HEK293 (cell line): Measurements from ENCODE around the gene MLX.
A peak's percentile ranks its signal among the peaks of the same experiment; 100 is the strongest.

Source experiments
- EGR2 ChIP-seq: fragments of 450-650 bp; formaldehyde crosslinking; IDR thresholded peaks from 2 replicates; pipeline ENCODE4 v1.5.1; 2016; ENCODE audit warnings: low read depth, missing biosample characterization, missing genetic modification characterization
- GLI4 ChIP-seq: fragments of 450-650 bp; formaldehyde crosslinking; IDR thresholded peaks from 2 replicates; pipeline ENCODE4 v1.5.1; 2016; ENCODE audit warnings: missing biosample characterization, missing genetic modification characterization
- HIC1 ChIP-seq: fragments of 450-650 bp; formaldehyde crosslinking; IDR thresholded peaks from 2 replicates; pipeline ENCODE4 v1.5.1; 2016; ENCODE audit warnings: missing biosample characterization, missing genetic modification characterization
- HOXD13 ChIP-seq: sonication (generic); formaldehyde crosslinking; IDR thresholded peaks from 2 replicates; pipeline ENCODE4 v1.8.0; 2022; ENCODE audit warnings: missing genetic modification reagents, borderline replicate concordance
- IKZF3 ChIP-seq: fragments of 450-650 bp; IDR thresholded peaks from 2 replicates; pipeline ENCODE4 v1.5.0; 2018; ENCODE audit warnings: missing biosample characterization, mild to moderate bottlenecking, missing genetic modification characterization, moderate library complexity
- KLF16 ChIP-seq: fragments of 450-650 bp; formaldehyde crosslinking; IDR thresholded peaks from 2 replicates; pipeline ENCODE4 v1.5.1; 2017; ENCODE audit warnings: missing biosample characterization, missing genetic modification characterization
- TRIM28 ChIP-seq: IDR thresholded peaks from 2 replicates; pipeline ENCODE4 v1.6.1; 2011; ENCODE audit warnings: low read length, control low read depth, borderline replicate concordance
- TSHZ1 ChIP-seq: fragments of 450-650 bp; formaldehyde crosslinking; IDR thresholded peaks from 2 replicates; pipeline ENCODE4 v1.5.1; 2016; ENCODE audit warnings: missing biosample characterization, missing genetic modification characterization, borderline replicate concordance
- ZBTB20 ChIP-seq: fragments of 450-650 bp; formaldehyde crosslinking; IDR thresholded peaks from 2 replicates; pipeline ENCODE4 v1.5.1; 2016; ENCODE audit warnings: missing biosample characterization, missing genetic modification characterization
- ZFP41 ChIP-seq: fragments of 450-650 bp; formaldehyde crosslinking; IDR thresholded peaks from 2 replicates; pipeline ENCODE4 v1.5.1; 2016; ENCODE audit warnings: missing biosample characterization, missing genetic modification characterization, borderline replicate concordance
- ZNF121 ChIP-seq: fragments of 450-650 bp; formaldehyde crosslinking; IDR thresholded peaks from 2 replicates; pipeline ENCODE4 v1.5.1; 2016; ENCODE audit warnings: missing biosample characterization, missing genetic modification characterization
- ZNF221 ChIP-seq: fragments of 450-650 bp; formaldehyde crosslinking; IDR thresholded peaks from 2 replicates; pipeline ENCODE4 v1.5.1; 2017; ENCODE audit warnings: missing biosample characterization, missing genetic modification characterization, borderline replicate concordance
- ZNF24 ChIP-seq: fragments of 450-650 bp; formaldehyde crosslinking; IDR thresholded peaks from 2 replicates; pipeline ENCODE4 v1.5.1; 2016; ENCODE audit warnings: missing biosample characterization, missing genetic modification characterization
- ZNF274 ChIP-seq, 2 experiments: fragments of 200-500 bp in 1 of 2; fragments of 450-650 bp in 1 of 2; sonication (Bioruptor generic) in 1 of 2; formaldehyde crosslinking in 1 of 2; IDR thresholded peaks; 2 replicates each; pipeline versions ENCODE4 v1.5.1 to v1.6.1; 2014 to 2016; ENCODE audit warnings: borderline replicate concordance in 1 of 2, inconsistent platforms in 1 of 2, low read length in 1 of 2, missing biosample characterization in 1 of 2, missing genetic modification characterization in 1 of 2
- ZNF416 ChIP-seq: fragments of 450-650 bp; formaldehyde crosslinking; IDR thresholded peaks from 2 replicates; pipeline ENCODE4 v1.5.1; 2016; ENCODE audit warnings: missing biosample characterization, missing genetic modification characterization
- ZNF510 ChIP-seq: fragments of 450-650 bp; formaldehyde crosslinking; IDR thresholded peaks from 2 replicates; pipeline ENCODE4 v1.5.1; 2018; ENCODE audit warnings: mild to moderate bottlenecking, missing genetic modification characterization, missing biosample characterization; ENCODE audit not compliant: insufficient replicate concordance
- ZNF529 ChIP-seq: fragments of 450-650 bp; formaldehyde crosslinking; IDR thresholded peaks from 2 replicates; pipeline ENCODE4 v1.5.1; 2017; ENCODE audit warnings: missing genetic modification characterization, missing biosample characterization; ENCODE audit not compliant: insufficient replicate concordance
- ZNF561 ChIP-seq: fragments of 450-650 bp; IDR thresholded peaks from 2 replicates; pipeline ENCODE4 v1.5.1; 2018; ENCODE audit warnings: missing biosample characterization, missing genetic modification characterization, borderline replicate concordance
- ZNF580 ChIP-seq: fragments of 450-650 bp; formaldehyde crosslinking; IDR thresholded peaks from 2 replicates; pipeline ENCODE4 v1.5.1; 2016; ENCODE audit warnings: missing biosample characterization, missing genetic modification characterization
- ZNF623 ChIP-seq: fragments of 450-650 bp; formaldehyde crosslinking; IDR thresholded peaks from 2 replicates; pipeline ENCODE4 v1.5.1; 2016; ENCODE audit warnings: missing biosample characterization, missing genetic modification characterization
- ZNF664 ChIP-seq: fragments of 450-650 bp; formaldehyde crosslinking; IDR thresholded peaks from 2 replicates; pipeline ENCODE4 v1.5.1; 2016; ENCODE audit warnings: missing biosample characterization, missing genetic modification characterization
- ZNF768 ChIP-seq: fragments of 450-650 bp; formaldehyde crosslinking; IDR thresholded peaks from 2 replicates; pipeline ENCODE4 v1.5.1; 2018; ENCODE audit warnings: missing biosample characterization, mild to moderate bottlenecking, missing genetic modification characterization
- ZNF837 ChIP-seq: fragments of 450-650 bp; formaldehyde crosslinking; IDR thresholded peaks from 2 replicates; pipeline ENCODE4 v1.5.1; 2016; ENCODE audit warnings: missing biosample characterization, missing genetic modification characterization
- ZSCAN16 ChIP-seq: fragments of 450-650 bp; formaldehyde crosslinking; IDR thresholded peaks from 2 replicates; pipeline ENCODE4 v1.5.1; 2016; ENCODE audit warnings: missing biosample characterization, missing genetic modification characterization
- ZSCAN23 ChIP-seq: fragments of 450-650 bp; formaldehyde crosslinking; IDR thresholded peaks from 2 replicates; pipeline ENCODE4 v1.5.1; 2016; ENCODE audit warnings: missing biosample characterization, missing genetic modification characterization
- TF ChIP-seq, protein P1 (sequence below): fragments of 450-650 bp; formaldehyde crosslinking; IDR thresholded peaks from 2 replicates; pipeline ENCODE4 v1.5.1; 2016; ENCODE audit warnings: missing biosample characterization, missing genetic modification characterization
- TF ChIP-seq, protein P2 (sequence below): fragments of 450-650 bp; formaldehyde crosslinking; IDR thresholded peaks from 2 replicates; pipeline ENCODE4 v1.5.1; 2016; ENCODE audit warnings: missing biosample characterization, missing genetic modification characterization
- TF ChIP-seq, protein P3 (sequence below): fragments of 450-650 bp; formaldehyde crosslinking; IDR thresholded peaks from 2 replicates; pipeline ENCODE4 v1.5.1; 2017; ENCODE audit warnings: missing biosample characterization, missing genetic modification characterization

The MLX gene

DNA sequence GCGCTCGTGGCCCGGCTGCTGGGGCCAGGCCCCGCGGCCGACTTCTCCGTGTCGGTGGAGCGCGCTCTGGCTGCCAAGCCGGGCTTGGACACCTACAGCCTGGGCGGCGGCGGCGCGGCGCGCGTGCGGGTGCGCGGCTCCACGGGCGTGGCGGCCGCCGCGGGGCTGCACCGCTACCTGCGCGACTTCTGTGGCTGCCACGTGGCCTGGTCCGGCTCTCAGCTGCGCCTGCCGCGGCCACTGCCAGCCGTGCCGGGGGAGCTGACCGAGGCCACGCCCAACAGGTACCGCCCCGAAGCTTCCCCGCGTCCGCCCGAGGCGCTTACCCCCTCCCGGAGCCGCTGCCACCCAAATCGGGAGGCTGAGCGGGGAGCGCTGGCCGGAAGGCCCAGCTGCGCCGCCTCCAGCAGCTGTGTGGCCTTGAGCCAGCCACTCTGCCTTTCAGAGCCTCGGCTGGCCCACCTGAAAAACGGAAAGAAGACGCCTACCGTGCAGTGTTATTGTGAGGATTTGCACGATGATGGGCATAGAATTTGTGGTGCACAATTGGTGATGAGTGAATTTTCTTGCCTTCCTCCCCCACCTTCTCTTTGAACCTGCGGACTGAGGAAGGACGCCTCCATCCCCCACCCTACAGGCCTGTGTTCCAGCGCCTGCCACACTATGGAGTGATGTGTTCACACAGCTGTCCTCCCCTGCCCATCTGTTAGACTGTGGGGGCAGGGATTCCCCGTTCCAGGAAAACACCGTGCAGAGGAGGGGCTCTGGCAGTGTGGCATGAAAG lies 30.3 kb upstream of the MLX start (continued):
- peak; percentile 81 for TF ChIP-seq HIC1 (tag by site-specific recombination)
- TF ChIP-seq TRIM28: peak; percentile 53; the same call in 1 of the 2 replicates
- TF ChIP-seq, protein P1, sequence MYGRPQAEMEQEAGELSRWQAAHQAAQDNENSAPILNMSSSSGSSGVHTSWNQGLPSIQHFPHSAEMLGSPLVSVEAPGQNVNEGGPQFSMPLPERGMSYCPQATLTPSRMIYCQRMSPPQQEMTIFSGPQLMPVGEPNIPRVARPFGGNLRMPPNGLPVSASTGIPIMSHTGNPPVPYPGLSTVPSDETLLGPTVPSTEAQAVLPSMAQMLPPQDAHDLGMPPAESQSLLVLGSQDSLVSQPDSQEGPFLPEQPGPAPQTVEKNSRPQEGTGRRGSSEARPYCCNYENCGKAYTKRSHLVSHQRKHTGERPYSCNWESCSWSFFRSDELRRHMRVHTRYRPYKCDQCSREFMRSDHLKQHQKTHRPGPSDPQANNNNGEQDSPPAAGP: peak; percentile 84
- TF ChIP-seq ZNF529 (tag by site-specific recombination): no peak
- TF ChIP-seq TSHZ1 (tag by site-specific recombination): no peak
- 0 out of 2 replicates have a peak, but pooled peaks have one; percentile 52 for TF ChIP-seq KLF16
- TF ChIP-seq GLI4: no peak
- TF ChIP-seq, protein P2, sequence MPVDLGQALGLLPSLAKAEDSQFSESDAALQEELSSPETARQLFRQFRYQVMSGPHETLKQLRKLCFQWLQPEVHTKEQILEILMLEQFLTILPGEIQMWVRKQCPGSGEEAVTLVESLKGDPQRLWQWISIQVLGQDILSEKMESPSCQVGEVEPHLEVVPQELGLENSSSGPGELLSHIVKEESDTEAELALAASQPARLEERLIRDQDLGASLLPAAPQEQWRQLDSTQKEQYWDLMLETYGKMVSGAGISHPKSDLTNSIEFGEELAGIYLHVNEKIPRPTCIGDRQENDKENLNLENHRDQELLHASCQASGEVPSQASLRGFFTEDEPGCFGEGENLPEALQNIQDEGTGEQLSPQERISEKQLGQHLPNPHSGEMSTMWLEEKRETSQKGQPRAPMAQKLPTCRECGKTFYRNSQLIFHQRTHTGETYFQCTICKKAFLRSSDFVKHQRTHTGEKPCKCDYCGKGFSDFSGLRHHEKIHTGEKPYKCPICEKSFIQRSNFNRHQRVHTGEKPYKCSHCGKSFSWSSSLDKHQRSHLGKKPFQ (tag by site-specific recombination): 0 out of 2 replicates have a peak, but pooled peaks have one; percentile 36
- TF ChIP-seq ZFP41 (tag by site-specific recombination): no peak
- 0 out of 2 replicates have a peak, but pooled peaks have one; percentile 36 for TF ChIP-seq ZNF561 (tag by site-specific recombination)
- no peak for TF ChIP-seq ZNF274 (IDR thresholded peaks at IDR 0.05; ENCODE audit: low read length)
- no peak for TF ChIP-seq ZNF274 (tag by site-specific recombination; IDR thresholded peaks at IDR 0.05; ENCODE audit: borderline replicate concordance)
- TF ChIP-seq, protein P3, sequence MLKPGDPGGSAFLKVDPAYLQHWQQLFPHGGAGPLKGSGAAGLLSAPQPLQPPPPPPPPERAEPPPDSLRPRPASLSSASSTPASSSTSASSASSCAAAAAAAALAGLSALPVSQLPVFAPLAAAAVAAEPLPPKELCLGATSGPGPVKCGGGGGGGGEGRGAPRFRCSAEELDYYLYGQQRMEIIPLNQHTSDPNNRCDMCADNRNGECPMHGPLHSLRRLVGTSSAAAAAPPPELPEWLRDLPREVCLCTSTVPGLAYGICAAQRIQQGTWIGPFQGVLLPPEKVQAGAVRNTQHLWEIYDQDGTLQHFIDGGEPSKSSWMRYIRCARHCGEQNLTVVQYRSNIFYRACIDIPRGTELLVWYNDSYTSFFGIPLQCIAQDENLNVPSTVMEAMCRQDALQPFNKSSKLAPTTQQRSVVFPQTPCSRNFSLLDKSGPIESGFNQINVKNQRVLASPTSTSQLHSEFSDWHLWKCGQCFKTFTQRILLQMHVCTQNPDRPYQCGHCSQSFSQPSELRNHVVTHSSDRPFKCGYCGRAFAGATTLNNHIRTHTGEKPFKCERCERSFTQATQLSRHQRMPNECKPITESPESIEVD (tag by site-specific recombination): no peak
- TF ChIP-seq HOXD13 (CRISPR knock-in tag): no peak
- TF ChIP-seq ZSCAN23 (tag by site-specific recombination): no peak
- TF ChIP-seq ZNF837 (tag by site-specific recombination): no peak
- TF ChIP-seq ZNF510: no peak
- TF ChIP-seq ZNF24 (tag by site-specific recombination): peak; percentile 74; the same call in 1 of the 2 replicates
- TF ChIP-seq EGR2 (tag by site-specific recombination): peak; percentile 60; the same call in 1 of the 2 replicates
- no peak for TF ChIP-seq ZSCAN16 (tag by site-specific recombination)
- TF ChIP-seq ZNF768 (tag by site-specific recombination): no peak
- TF ChIP-seq ZNF416 (tag by site-specific recombination): no peak
- TF ChIP-seq ZBTB20 (tag by site-specific recombination): no peak
- TF ChIP-seq ZNF623 (tag by site-specific recombination): no peak
- TF ChIP-seq ZNF664 (tag by site-specific recombination): no peak
- TF ChIP-seq ZNF121: no peak
- TF ChIP-seq ZNF580 (tag by site-specific recombination): no peak
- no peak for TF ChIP-seq IKZF3 (tag by site-specific recombination)
- TF ChIP-seq ZNF221: no peak
